ENCODE results near the gene NAA10.
A peak's percentile ranks its signal among the peaks of the same experiment; 100 is the strongest.

Gene NAA10

DNA sequence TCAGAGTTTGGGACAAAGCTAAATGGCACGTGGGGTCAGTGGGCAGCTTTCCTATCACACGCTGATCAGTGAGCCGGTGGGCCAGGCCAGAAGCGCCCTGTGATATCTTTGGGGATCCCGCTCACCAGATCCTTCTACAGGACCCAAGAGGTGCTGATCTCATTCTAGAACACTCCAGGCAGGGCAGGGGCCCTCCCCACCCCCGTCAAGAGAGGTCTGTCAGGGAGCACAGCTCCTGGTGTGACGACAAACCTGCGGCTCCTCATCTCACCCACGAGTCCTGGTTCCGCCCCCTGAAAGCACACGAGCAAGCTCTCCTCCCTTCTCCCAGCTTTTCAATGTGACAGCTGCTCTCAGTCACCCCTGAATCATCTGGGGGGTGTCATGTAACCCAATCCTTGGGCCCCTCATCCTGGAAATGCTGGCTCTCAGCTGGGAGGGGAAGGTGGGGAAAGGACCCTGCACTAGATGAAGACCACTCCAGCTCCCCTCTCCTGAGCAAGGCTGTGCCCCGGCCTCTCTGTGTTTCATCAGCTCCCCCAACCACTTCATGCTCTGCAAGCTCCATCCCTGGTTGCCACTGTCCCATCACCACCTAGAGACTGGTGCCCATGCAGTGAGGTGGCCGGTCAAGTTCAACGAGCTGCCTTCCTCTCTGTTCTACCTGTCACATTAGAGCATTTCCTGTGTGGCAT is 32.2 kb upstream of the NAA10 start:
- DNase-seq (ENCODE audit: low read depth in 2 of 2), result no peak

DNA sequence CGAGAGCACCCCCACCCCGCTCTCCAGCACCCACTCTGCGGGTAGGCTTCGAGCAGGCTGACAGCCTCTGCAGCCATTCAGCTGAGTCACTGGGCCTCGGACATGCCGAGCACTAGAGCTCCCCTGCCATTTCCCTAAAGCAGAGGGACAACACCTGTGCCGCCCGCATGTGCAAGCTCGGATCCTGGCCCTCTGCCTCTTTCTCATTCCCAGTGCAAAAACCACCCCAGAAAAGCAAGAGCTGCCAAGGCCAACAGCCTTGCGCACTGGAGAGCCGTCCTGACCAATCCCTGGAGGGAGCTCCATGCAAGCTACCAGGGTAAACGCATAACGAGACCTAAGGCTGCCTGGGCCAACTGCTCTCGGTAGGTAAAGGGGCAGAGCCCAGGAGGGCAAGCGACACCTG is 31.4 kb upstream of the NAA10 start:
- no peak for DNase-seq (ENCODE audit: low read depth in 2 of 2)

GRCh38 chrX:153965406-153965805 is 30.6 kb upstream of the NAA10 start:
- no peak for DNase-seq (ENCODE audit: low read depth in 2 of 2)

DNA sequence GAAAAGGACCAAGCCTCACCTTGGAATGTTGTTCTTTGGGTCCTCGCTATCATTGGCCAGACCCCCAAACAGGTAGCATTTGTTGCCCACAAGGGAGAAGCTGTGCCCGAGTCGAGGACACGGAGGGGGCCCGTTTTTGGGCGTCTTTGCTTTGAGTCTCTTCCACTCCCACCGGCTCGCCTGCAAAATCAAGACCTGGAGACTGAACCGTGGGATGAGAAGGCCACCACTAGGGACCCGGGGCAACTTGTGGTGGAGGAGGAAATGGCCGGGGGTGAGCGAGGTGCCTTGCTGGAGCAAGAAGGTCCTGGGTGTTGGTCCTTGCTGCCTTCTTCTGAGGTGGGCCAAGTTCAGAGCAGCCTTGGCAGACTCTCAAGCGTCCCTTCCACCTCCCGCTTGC is 29.3 kb upstream of the NAA10 start:
- DNase-seq (ENCODE audit: low read depth in 2 of 2), result no peak

- no peak for DNase-seq (ENCODE audit: low read depth in 2 of 2)
These were observed 28.7 kb upstream of the NAA10 start for GRCh38 chrX:153963546-153963945.

- no peak for DNase-seq (ENCODE audit: low read depth in 2 of 2)
These were observed 26.5 kb upstream of the NAA10 start for GRCh38 chrX:153961292-153961691.

- DNase-seq (ENCODE audit: low read depth in 2 of 2), result no peak
These were observed 25.9 kb upstream of the NAA10 start for GRCh38 chrX:153960786-153961185.

GRCh38 chrX:153960077-153960476 is 25.2 kb upstream of the NAA10 start:
- DNase-seq (ENCODE audit: low read depth in 2 of 2), result no peak

GRCh38 chrX:153959649-153960048 is 24.8 kb upstream of the NAA10 start:
- no peak for DNase-seq (ENCODE audit: low read depth in 2 of 2)

DNA sequence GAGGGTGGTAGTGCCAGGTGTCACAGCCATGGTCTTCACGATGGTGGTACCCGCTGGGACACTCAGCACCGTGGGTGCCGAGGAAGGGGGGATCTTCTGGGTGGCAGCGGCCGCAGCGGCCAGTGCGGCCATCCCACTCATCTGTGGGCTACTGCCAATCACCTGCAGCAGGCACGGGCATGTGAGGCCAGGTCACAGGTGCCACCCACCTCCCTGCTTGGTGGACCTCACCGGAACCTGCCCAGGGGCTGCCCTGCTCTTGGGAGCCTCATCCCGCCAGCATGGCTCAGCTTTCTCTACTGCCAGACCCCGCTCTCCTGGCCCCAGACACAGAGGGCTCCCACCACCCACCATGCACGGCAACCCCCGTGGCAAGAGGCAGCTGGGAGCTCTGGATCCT is 23.8 kb upstream of the NAA10 start:
- no peak for DNase-seq (ENCODE audit: low read depth in 2 of 2)

DNA sequence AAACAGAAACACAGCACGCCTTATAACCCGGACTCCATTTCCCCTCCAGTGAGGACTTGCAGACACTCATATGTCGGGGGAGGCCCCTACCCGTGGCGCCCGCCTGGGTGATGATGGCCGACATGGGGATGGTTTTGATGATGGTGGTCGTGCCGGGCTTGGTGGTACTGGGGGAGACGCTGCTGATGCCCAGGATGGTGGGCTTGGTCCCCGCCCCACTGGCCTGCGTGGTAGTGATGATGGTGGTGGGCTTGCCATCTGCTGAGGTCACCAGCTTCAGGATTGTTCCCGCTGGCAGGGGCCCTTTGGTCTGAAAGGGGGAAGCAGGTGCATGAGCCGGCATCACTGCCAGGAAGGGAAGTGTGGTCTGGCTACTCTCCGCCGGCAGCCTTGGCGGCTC is 22.4 kb upstream of the NAA10 start:
- DNase-seq (ENCODE audit: low read depth in 2 of 2), result no peak

- DNase-seq (ENCODE audit: low read depth in 2 of 2), result no peak
These were observed 21.4 kb upstream of the NAA10 start for GRCh38 chrX:153956044-153956907.

GRCh38 chrX:153955228-153955732 is 20.4 kb upstream of the NAA10 start:
- no peak for DNase-seq (ENCODE audit: low read depth in 2 of 2)

GRCh38 chrX:153954558-153955227 is 19.9 kb upstream of the NAA10 start:
- DNase-seq (ENCODE audit: low read depth in 2 of 2), result no peak

DNA sequence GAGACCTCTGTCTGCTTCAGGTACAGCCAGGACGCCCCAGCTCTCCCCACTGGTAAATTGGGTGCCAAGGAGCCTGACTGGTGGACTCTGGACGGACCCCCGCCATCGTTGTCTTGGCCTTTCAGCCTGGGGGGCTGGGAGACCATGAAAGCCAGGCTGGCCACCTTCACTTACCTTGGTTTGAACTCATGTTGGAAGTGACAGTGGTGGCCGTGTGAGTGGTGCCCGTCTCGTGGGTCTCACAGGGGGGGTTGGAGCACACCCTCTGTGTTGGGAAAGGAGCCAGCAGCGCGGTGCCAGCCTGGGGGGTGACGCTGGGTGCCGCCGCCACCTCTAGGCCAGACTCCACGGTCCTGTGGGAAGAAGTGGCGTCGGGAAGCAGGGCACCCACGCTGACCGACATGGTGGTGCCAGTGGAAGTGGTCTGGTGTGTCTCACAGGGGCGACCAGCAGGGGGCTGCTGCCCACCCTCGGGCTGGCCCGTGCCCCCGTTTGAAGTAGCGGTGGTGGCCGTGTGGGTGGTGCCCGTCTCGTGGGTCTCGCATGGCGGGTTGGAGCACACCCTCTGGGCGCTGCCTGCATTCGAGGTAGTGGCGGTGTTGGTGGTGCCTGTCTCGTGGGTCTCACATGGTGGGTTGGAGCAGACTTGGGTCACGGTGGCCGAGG is 19.2 kb upstream of the NAA10 start:
- DNase-seq (ENCODE audit: low read depth in 2 of 2), result no peak

DNA sequence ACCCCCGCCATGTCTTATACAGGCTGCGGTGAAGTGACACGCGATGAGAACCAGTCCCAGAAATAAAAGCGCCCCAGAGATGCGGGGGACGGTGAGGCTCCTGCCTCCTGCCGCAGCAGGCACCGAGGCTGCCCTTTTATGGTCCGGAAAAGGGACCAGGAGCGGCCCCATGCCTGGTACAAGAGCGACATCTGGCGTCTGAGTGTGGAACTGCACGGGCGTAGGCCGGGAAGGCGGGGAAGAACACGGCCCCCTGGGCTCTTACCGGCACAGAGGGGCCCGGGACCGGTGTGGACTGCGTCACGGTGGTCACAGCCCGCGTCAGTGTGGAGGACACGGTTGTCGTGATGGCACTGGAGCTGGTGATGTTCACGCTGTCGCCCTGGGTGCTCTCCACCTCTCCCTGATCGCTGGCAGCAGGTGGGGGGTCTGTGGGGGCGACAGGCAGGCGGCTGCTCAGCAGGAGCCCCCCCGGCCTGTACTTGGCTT is 18.5 kb upstream of the NAA10 start:
- DNase-seq (ENCODE audit: low read depth in 2 of 2), result peak in 1 of 2 donors; percentile 53

- DNase-seq (ENCODE audit: low read depth in 2 of 2), result no peak
These were observed 17.7 kb upstream of the NAA10 start for GRCh38 chrX:153952373-153953026.

GRCh38 chrX:153951683-153952372 is 17.0 kb upstream of the NAA10 start:
- DNase-seq (ENCODE audit: low read depth in 2 of 2), result no peak

DNA sequence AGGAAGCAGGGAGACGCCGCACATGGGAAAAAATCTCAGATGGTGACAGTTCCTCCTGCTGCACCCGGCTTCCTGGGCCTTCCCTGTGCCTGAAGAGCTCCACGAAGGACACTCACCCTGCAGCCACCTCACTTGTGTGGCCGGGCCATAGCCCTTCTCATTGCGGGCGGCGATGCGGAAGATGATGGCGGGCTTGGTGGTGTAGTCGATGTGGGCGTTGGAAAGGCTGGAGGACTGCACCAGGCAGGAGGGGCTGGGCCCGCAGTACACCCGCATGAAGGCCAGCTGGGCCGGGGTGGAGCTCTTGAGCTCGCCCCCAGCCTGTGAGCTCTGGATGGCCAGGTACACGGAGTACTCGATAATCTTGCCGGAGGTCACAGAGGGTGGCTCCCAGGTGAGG is 15.3 kb upstream of the NAA10 start:
- no peak for DNase-seq (ENCODE audit: low read depth in 2 of 2)
